IPS-15b (cell line): Measurements from ENCODE around the gene NELL2.

ENCODE experiments used
- H3K27me3 ChIP-seq: one replicate; pipeline ENCODE4 v1.6.1; 2013; ENCODE audit warnings: low read length; ENCODE audit not compliant: control insufficient read depth, insufficient read depth
- H3K36me3 ChIP-seq: one replicate; pipeline ENCODE4 v1.6.1; 2013; ENCODE audit warnings: low read length; ENCODE audit not compliant: control insufficient read depth, insufficient read depth
- H3K4me1 ChIP-seq: one replicate; pipeline ENCODE4 v1.6.1; 2013; ENCODE audit warnings: mild to moderate bottlenecking, low read length; ENCODE audit not compliant: control insufficient read depth, insufficient read depth
- H3K4me3 ChIP-seq: one replicate; pipeline ENCODE4 v1.5.1; 2013; ENCODE audit warnings: low read depth, low read length
- H3K9ac ChIP-seq: one replicate; pipeline ENCODE4 v1.6.1; 2013; ENCODE audit warnings: low read depth, mild to moderate bottlenecking, low read length
- H3K9me3 ChIP-seq: one replicate; pipeline ENCODE4 v1.6.1; 2013; ENCODE audit warnings: mild to moderate bottlenecking, low read length; ENCODE audit not compliant: control insufficient read depth, insufficient read depth

NELL2 gene

GRCh38 chr12:44874981-44875416, 1.1 kb downstream of the NELL2 start:
- no peaks in the 10 kb centered on the region for H3K4me1 ChIP-seq
- H3K9me3 ChIP-seq = no peaks in the 10 kb centered on the region
- H3K4me3 ChIP-seq = peak overlapping the region; percentile 81
- H3K36me3 ChIP-seq = no peaks in the 10 kb centered on the region
- peaks cover 16% of the 10 kb centered on the region for H3K27me3 ChIP-seq
- no peak overlapping the region for H3K9ac ChIP-seq

GRCh38 chr12:44873898-44874297, 2.2 kb downstream of the NELL2 start:
- Histone ChIP-seq H3K27me3 (peaks cover 16% of the 10 kb centered on the region), H3K4me3 (no peak overlapping the region)

GRCh38 chr12:44869503-44869902, 6.6 kb downstream of the NELL2 start:
- Histone ChIP-seq H3K4me1 (no peaks in the 10 kb centered on the region), H3K27me3 (peaks cover 5% of the 10 kb centered on the region), H3K4me3 (no peak overlapping the region), H3K9me3 (no peaks in the 10 kb centered on the region), H3K36me3 (no peaks in the 10 kb centered on the region), H3K9ac (no peak overlapping the region)

More at GRCh38 chr12:44873898-44874297, 2.2 kb downstream of the NELL2 start:
- Histone ChIP-seq H3K9ac (no peak overlapping the region), H3K9me3 (no peaks in the 10 kb centered on the region), H3K4me1 (no peaks in the 10 kb centered on the region), H3K36me3 (no peaks in the 10 kb centered on the region)

GRCh38 chr12:44863867-44864266, 12.2 kb downstream of the NELL2 start:
- no peaks in the 10 kb centered on the region for H3K27me3 ChIP-seq
- no peaks in the 10 kb centered on the region for H3K4me1 ChIP-seq
- H3K9ac ChIP-seq = no peak overlapping the region
- no peaks in the 10 kb centered on the region for H3K36me3 ChIP-seq
- H3K4me3 ChIP-seq = no peak overlapping the region
- H3K9me3 ChIP-seq = no peaks in the 10 kb centered on the region

- Histone ChIP-seq H3K36me3 (no peaks in the 10 kb centered on the region), H3K9ac (no peak overlapping the region), H3K4me1 (no peaks in the 10 kb centered on the region), H3K4me3 (no peak overlapping the region), H3K27me3 (no peaks in the 10 kb centered on the region), H3K9me3 (no peaks in the 10 kb centered on the region)
These were observed 16.0 kb downstream of the NELL2 start for GRCh38 chr12:44859998-44860689.

- no peaks in the 10 kb centered on the region for H3K9me3 ChIP-seq
- no peaks in the 10 kb centered on the region for H3K27me3 ChIP-seq
- H3K4me1 ChIP-seq = no peaks in the 10 kb centered on the region
- H3K36me3 ChIP-seq = no peaks in the 10 kb centered on the region
- no peak overlapping the region for H3K9ac ChIP-seq
- no peak overlapping the region for H3K4me3 ChIP-seq
These were observed 17.8 kb downstream of the NELL2 start for GRCh38 chr12:44858226-44858855.

- H3K4me3 ChIP-seq = no peak overlapping the region
- no peaks in the 10 kb centered on the region for H3K4me1 ChIP-seq
- H3K27me3 ChIP-seq = no peaks in the 10 kb centered on the region
- H3K36me3 ChIP-seq = no peaks in the 10 kb centered on the region
- no peak overlapping the region for H3K9ac ChIP-seq
- H3K9me3 ChIP-seq = no peaks in the 10 kb centered on the region
These were observed 23.6 kb downstream of the NELL2 start for GRCh38 chr12:44852483-44852882.

- Histone ChIP-seq H3K36me3 (no peaks in the 10 kb centered on the region), H3K9ac (no peak overlapping the region), H3K4me3 (no peak overlapping the region), H3K27me3 (no peaks in the 10 kb centered on the region), H3K9me3 (no peaks in the 10 kb centered on the region), H3K4me1 (no peaks in the 10 kb centered on the region)
These were observed 24.5 kb downstream of the NELL2 start for GRCh38 chr12:44851586-44851985.

- H3K4me1 ChIP-seq = no peaks in the 10 kb centered on the region
- H3K9ac ChIP-seq = no peak overlapping the region
- no peaks in the 10 kb centered on the region for H3K27me3 ChIP-seq
- H3K9me3 ChIP-seq = no peaks in the 10 kb centered on the region
- no peaks in the 10 kb centered on the region for H3K36me3 ChIP-seq
- H3K4me3 ChIP-seq = no peak overlapping the region
These were observed 27.4 kb downstream of the NELL2 start for GRCh38 chr12:44848703-44849085.

GRCh38 chr12:44847888-44848702, 28.0 kb downstream of the NELL2 start:
- Histone ChIP-seq H3K4me3 (no peak overlapping the region), H3K9ac (no peak overlapping the region), H3K36me3 (no peaks in the 10 kb centered on the region), H3K4me1 (no peaks in the 10 kb centered on the region), H3K9me3 (no peaks in the 10 kb centered on the region), H3K27me3 (no peaks in the 10 kb centered on the region)

- Histone ChIP-seq H3K9me3 (no peaks in the 10 kb centered on the region), H3K36me3 (no peaks in the 10 kb centered on the region), H3K9ac (no peak overlapping the region), H3K4me1 (no peaks in the 10 kb centered on the region), H3K27me3 (no peaks in the 10 kb centered on the region), H3K4me3 (no peak overlapping the region)
These were observed 28.7 kb downstream of the NELL2 start for GRCh38 chr12:44847403-44847802.
